Chondrocyte (in vitro differentiated cells): Measurements from ENCODE around the gene PTPRCAP. TPM values are rescaled to one million over a fixed set of nuclear protein-coding genes. Genes with fewer than 3 reads are reported as not detected.
"Not testable (repeated sequence)": the region's sequence is repeated elsewhere in the genome, so short reads cannot be mapped to it uniquely, and the experiment has no call there.

ENCODE experiments used
- DNase-seq: peaks from one replicate; pipeline ENCODE4 v3.0.0; 2021; ENCODE audit warnings: mixed read lengths, low spot score
- H3K27ac Mint-ChIP-seq: one replicate; pipeline ENCODE4 v1.8.0; 2021; ENCODE audit warnings: mild to moderate bottlenecking, moderate library complexity, mixed read lengths; ENCODE audit not compliant: unreplicated experiment
- H3K27me3 Mint-ChIP-seq: 2 replicates; pipeline ENCODE4 v1.8.0; 2021; ENCODE audit warnings: low read depth, mixed read lengths
- H3K36me3 Mint-ChIP-seq: 2 replicates; pipeline ENCODE4 v1.8.0; 2021; ENCODE audit warnings: low read depth, mixed read lengths
- H3K4me1 Mint-ChIP-seq: 2 replicates; pipeline ENCODE4 v1.8.0; 2021; ENCODE audit warnings: low read depth, mild to moderate bottlenecking, mixed read lengths
- H3K4me3 Mint-ChIP-seq: one replicate; pipeline ENCODE4 v1.8.0; 2021; ENCODE audit warnings: mild to moderate bottlenecking, moderate library complexity, mixed read lengths; ENCODE audit not compliant: unreplicated experiment
- H3K9me3 Mint-ChIP-seq: 2 replicates; pipeline ENCODE4 v1.8.0; 2021; ENCODE audit warnings: low read depth, mixed read lengths
- CTCF ChIP-seq: fragments of 200-600 bp; sonication (generic); IDR thresholded peaks from 2 replicates; pipeline ENCODE4 v1.5.0; 2021; ENCODE audit warnings: antibody characterized with exemption, mild to moderate bottlenecking, moderate library complexity
- total RNA-seq: library from RNA; stranded (reverse); gene quantifications from 3 replicates; pipeline ENCODE4 v1.2.1, GENCODE V29; 2021

PTPRCAP gene
- total RNA-seq, 1 donor from 2014 or later = 0.47 TPM

- no peak for DNase-seq
- H3K4me3 Mint-ChIP-seq = peak overlapping the region; percentile 90
- no peak for TF ChIP-seq CTCF
- H3K4me1 Mint-ChIP-seq = peaks cover 17% of the 10 kb centered on the region
- no peak overlapping the region for H3K27ac Mint-ChIP-seq
- H3K27me3 Mint-ChIP-seq = no peaks in the 10 kb centered on the region
- no peaks in the 10 kb centered on the region for H3K9me3 Mint-ChIP-seq
- H3K36me3 Mint-ChIP-seq = peaks cover 2% of the 10 kb centered on the region
Measured at GRCh38 chr11:67429722-67430121, 7.8 kb downstream of the PTPRCAP start.

GRCh38 chr11:67429038-67429668 lies 8.3 kb downstream of the PTPRCAP start:
- H3K4me1 Mint-ChIP-seq = peaks cover 17% of the 10 kb centered on the region

GRCh38 chr11:67428052-67429001 lies 9.2 kb downstream of the PTPRCAP start, which contains the start of gene RPS6KB2:
Gene RPS6KB2, plus strand, starts transcription at chr11:67428494. Its CDS starts 52 bp downstream, at chr11:67428546.
- H3K27me3 Mint-ChIP-seq = no peaks in the 10 kb centered on the region
- H3K27ac Mint-ChIP-seq = peak within 1 kb of the TSS; percentile 95
- H3K4me3 Mint-ChIP-seq = peak within 1 kb of the TSS; percentile 90
- H3K36me3 Mint-ChIP-seq = peaks cover 2% of the 10 kb centered on the region
- DNase-seq = peak; percentile 98
- H3K9me3 Mint-ChIP-seq = no peaks in the 10 kb centered on the region
- TF ChIP-seq CTCF = no peak
- peaks cover 17% of the 10 kb centered on the region for H3K4me1 Mint-ChIP-seq

More at GRCh38 chr11:67429038-67429668, 8.3 kb downstream of the PTPRCAP start:
- TF ChIP-seq CTCF = no peak
- DNase-seq = no peak
- Mint-ChIP-seq H3K27ac (peak overlapping the region; percentile 95), H3K9me3 (no peaks in the 10 kb centered on the region), H3K27me3 (no peaks in the 10 kb centered on the region), H3K36me3 (peaks cover 2% of the 10 kb centered on the region), H3K4me3 (peak overlapping the region; percentile 90)

GRCh38 chr11:67427364-67427859 lies 10.1 kb downstream of the PTPRCAP start:
- not testable (repeated sequence) for H3K27me3 Mint-ChIP-seq, DNase-seq, H3K9me3 Mint-ChIP-seq, H3K36me3 Mint-ChIP-seq
- H3K4me1 Mint-ChIP-seq = peaks cover 17% of the 10 kb centered on the region
- H3K27ac Mint-ChIP-seq = peak overlapping the region; percentile 95
- peak overlapping the region; percentile 90 for H3K4me3 Mint-ChIP-seq

GRCh38 chr11:67423891-67424613 lies 13.4 kb downstream of the PTPRCAP start:
- TF ChIP-seq CTCF = no peak
- Mint-ChIP-seq H3K4me1 (peaks cover 16% of the 10 kb centered on the region), H3K27me3 (no peaks in the 10 kb centered on the region), H3K36me3 (no peaks in the 10 kb centered on the region), H3K4me3 (no peak overlapping the region), H3K27ac (no peak overlapping the region), H3K9me3 (no peaks in the 10 kb centered on the region)
- peak; percentile 85 for DNase-seq
